RKO (cell line): ENCODE measurements around the gene KANK3.
"Not testable (repeated sequence)": the region's sequence is repeated elsewhere in the genome, so short reads cannot be mapped to it uniquely, and the experiment has no call there.

ENCODE experiments used
- DNase-seq: peaks from one replicate; pipeline ENCODE4 v3.0.0-alpha.2; 2016; ENCODE audit warnings: low spot score

KANK3 gene

GRCh38 chr19:8316351-8317125 is 26.5 kb downstream of the KANK3 start:
- DNase-seq = no peak

- DNase-seq = not testable (repeated sequence)
Measured at GRCh38 chr19:8314981-8315640, 28.0 kb downstream of the KANK3 start.

- DNase-seq = no peak
Measured at GRCh38 chr19:8311461-8312260, 31.4 kb downstream of the KANK3 start.

- no peak for DNase-seq
Measured at GRCh38 chr19:8310342-8311055, 32.6 kb downstream of the KANK3 start.

GRCh38 chr19:8308891-8309291 is 34.2 kb downstream of the KANK3 start:
- no peak for DNase-seq

GRCh38 chr19:8307965-8308866 is 34.8 kb downstream of the KANK3 start, which contains the start of gene CD320:
TSS of gene CD320 (minus strand) at chr19:8308358. CDS start at chr19:8308290, 68 bp downstream.
- DNase-seq = peak; percentile 95

- peak; percentile 49 for DNase-seq
Measured at GRCh38 chr19:8307400-8307964, 35.6 kb downstream of the KANK3 start.

- DNase-seq = no peak
Measured at GRCh38 chr19:8306235-8307054, 36.6 kb downstream of the KANK3 start.

- no peak for DNase-seq
Measured at GRCh38 chr19:8305798-8306197, 37.3 kb downstream of the KANK3 start.

- DNase-seq = no peak
Measured at GRCh38 chr19:8304841-8305621, 38.0 kb downstream of the KANK3 start.

- no peak for DNase-seq
Measured at GRCh38 chr19:8302734-8303133, 40.3 kb downstream of the KANK3 start.

- no peak for DNase-seq
Measured at GRCh38 chr19:8302357-8302691, 40.7 kb downstream of the KANK3 start.

- DNase-seq = not testable (repeated sequence)
Measured at GRCh38 chr19:8291337-8291736, 51.7 kb downstream of the KANK3 start.

- not testable (repeated sequence) for DNase-seq
Measured at GRCh38 chr19:8276508-8276907, 66.6 kb downstream of the KANK3 start.
